ENCODE results near the gene RNF168. TPM values are rescaled to one million over a fixed set of nuclear protein-coding genes. Genes with fewer than 3 reads are reported as not detected.
"Not testable (repeated sequence)": the region's sequence is repeated elsewhere in the genome, so short reads cannot be mapped to it uniquely, and the experiment has no call there.

RNF168 gene, protein sequence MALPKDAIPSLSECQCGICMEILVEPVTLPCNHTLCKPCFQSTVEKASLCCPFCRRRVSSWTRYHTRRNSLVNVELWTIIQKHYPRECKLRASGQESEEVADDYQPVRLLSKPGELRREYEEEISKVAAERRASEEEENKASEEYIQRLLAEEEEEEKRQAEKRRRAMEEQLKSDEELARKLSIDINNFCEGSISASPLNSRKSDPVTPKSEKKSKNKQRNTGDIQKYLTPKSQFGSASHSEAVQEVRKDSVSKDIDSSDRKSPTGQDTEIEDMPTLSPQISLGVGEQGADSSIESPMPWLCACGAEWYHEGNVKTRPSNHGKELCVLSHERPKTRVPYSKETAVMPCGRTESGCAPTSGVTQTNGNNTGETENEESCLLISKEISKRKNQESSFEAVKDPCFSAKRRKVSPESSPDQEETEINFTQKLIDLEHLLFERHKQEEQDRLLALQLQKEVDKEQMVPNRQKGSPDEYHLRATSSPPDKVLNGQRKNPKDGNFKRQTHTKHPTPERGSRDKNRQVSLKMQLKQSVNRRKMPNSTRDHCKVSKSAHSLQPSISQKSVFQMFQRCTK
- 1 to 10 TPM; 5.3 to 5.7 TPM for polyA plus RNA-seq

DNA sequence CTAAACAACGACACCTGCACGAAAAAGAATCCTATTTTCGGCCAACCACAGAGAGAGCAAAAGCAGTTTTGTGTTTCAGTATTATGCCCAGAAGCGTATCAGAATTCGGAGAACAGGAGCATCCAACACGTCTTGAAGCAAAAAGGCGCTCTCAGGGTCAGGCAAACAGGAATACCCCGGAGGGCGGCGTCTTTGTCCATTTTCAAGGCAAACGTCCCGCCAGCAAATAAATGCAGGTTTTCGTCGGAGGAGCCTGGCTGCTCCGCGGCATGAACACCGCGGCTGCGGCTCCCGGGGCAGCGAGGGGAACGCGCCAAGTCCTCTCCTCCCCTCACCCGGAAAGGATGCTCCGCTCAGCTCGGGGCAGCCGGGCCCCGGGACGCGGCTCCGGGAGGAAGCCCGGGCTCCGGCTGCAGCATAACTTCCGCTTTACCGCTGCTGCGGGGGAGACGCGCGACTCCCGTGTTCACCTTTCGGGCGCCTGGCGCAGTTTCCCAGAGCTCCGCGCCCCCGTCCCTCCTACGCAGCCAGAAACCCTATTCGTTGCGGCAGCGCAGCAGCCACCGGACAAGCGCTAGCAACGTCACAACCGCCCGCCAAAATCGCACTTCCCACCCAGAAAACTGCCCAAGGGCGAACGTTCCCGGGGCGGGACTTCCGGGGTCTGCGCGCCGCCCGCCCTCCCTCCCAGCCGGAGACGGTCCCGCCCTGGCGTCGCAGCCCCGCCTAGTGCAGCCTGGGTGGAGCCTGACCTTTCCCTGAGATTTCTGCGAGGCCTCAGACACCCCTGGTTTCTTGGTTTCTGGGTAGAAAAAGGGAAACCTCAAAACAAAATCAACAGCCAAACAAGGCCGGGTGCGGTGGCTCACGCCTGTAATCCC lies at the start of gene RNF168:
Gene RNF168, minus strand, starts transcription at position 573 of the 881 bp plus-strand sequence. CDS start 595 bp downstream, outside the sequence.
- H3K9me3 ChIP-seq (ENCODE audit: control insufficient read depth in 2 of 2, insufficient read depth in 1 of 2, low read depth in 1 of 2, low read length in 1 of 2): no peaks in the 10 kb centered on the region
- no peaks in the 10 kb centered on the region for H3K27me3 ChIP-seq (ENCODE audit: control insufficient read depth in 1 of 2, insufficient read depth in 2 of 2, low read length in 2 of 2)
- peak within 1 kb of the TSS; percentile 97 to 99 for H3K27ac ChIP-seq (ENCODE audit: low read depth in 2 of 2, low read length in 1 of 2)
- peak within 1 kb of the TSS; percentile 77 to 88 for H3K4me3 ChIP-seq (ENCODE audit: low read depth in 1 of 2, low read length in 2 of 2)
- H3K4me1 ChIP-seq (ENCODE audit: control insufficient read depth in 2 of 2, insufficient read depth in 2 of 2, low read length in 1 of 2): peaks cover 2% of the 10 kb centered on the region in 2 donors
- H3K36me3 ChIP-seq (ENCODE audit: control insufficient read depth in 2 of 2, insufficient read depth in 2 of 2, low read length in 1 of 2): no peaks in the 10 kb centered on the region
- 0 to 1% methylated on average over 59 to 75 of the region's 75 CpGs for WGBS, 2 donors

DNA sequence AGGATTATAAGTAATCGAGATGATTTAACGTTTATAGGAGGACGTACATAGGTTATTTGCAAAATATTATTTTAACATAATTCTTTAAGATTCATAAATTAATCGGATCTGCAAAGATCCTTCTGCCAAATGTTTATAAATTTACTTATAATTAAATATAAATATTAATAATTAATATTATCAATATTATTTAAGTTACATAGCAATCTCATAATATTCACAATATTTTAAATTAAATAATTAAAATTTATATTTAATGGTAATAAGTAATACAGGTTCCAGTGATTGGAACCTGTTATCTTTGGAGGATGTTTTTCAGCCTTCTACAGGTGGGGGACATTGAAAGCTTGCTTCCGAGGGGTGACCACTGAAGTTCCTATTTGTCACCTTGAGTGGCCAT lies 48.7 kb upstream of the RNF168 start:
- Histone ChIP-seq H3K27ac (ENCODE audit: low read depth in 2 of 2, low read length in 1 of 2) (no peak overlapping the region), H3K27me3 (ENCODE audit: control insufficient read depth in 1 of 2, insufficient read depth in 2 of 2, low read length in 2 of 2) (no peaks in the 10 kb centered on the region), H3K36me3 (ENCODE audit: control insufficient read depth in 2 of 2, insufficient read depth in 2 of 2, low read length in 1 of 2) (no peaks in the 10 kb centered on the region), H3K4me3 (ENCODE audit: low read depth in 1 of 2, low read length in 2 of 2) (no peak overlapping the region), H3K4me1 (ENCODE audit: control insufficient read depth in 2 of 2, insufficient read depth in 2 of 2, low read length in 1 of 2) (no peaks in the 10 kb centered on the region), H3K9me3 (ENCODE audit: control insufficient read depth in 2 of 2, insufficient read depth in 1 of 2, low read depth in 1 of 2, low read length in 1 of 2) (peaks cover 0 to 2% of the 10 kb centered on the region in 2 donors)
- 93 to 96% methylated on average over 5 of the region's 5 CpGs for WGBS, 2 donors

DNA sequence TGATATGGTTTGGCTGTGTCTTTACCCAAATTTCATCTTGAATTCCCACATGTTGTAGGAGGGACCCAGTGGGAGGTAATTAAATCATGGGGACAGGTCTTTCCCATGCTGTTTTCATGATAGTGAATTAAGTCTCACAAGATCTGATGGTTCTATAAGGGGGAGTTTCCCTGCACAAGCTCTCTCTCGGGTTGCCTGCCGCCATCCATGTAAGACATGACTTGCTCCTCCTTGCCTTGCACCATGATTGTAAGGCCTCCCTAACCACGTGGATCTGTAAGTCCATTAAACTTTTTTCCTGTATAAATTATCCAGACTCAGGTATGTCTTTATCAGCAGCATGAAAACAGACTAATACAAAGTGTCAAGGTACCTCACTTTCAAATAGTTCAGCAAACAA lies 46.6 kb upstream of the RNF168 start:
- not testable (repeated sequence) for H3K4me3 ChIP-seq (ENCODE audit: low read depth in 1 of 2, low read length in 2 of 2); H3K36me3 ChIP-seq (ENCODE audit: control insufficient read depth in 2 of 2, insufficient read depth in 2 of 2, low read length in 1 of 2); H3K9me3 ChIP-seq (ENCODE audit: control insufficient read depth in 2 of 2, insufficient read depth in 1 of 2, low read depth in 1 of 2, low read length in 1 of 2); H3K27me3 ChIP-seq (ENCODE audit: control insufficient read depth in 1 of 2, insufficient read depth in 2 of 2, low read length in 2 of 2); H3K27ac ChIP-seq (ENCODE audit: low read depth in 2 of 2, low read length in 1 of 2); H3K4me1 ChIP-seq (ENCODE audit: control insufficient read depth in 2 of 2, insufficient read depth in 2 of 2, low read length in 1 of 2)
- WGBS, 2 donors: 81 to 83% methylated on average over 3 of the region's 3 CpGs

DNA sequence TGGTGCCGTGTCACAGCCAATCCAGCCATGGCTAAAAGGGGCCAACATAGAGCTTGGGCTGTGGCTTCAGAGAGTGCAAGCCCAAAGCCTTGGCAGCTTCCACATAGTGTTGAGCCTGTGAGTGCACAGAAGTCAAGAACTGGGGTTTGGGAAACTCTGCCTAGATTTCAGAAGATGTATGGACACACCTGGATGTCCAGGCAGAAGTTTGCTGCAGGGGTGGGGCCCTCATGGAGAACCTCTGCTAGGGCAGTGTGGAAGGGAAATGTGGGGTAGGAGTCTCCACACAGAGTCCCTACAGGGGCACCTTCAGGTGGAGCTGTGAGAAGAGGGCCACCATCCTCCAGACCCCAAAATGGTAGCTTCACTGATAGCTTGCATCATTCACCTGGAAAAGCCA lies 45.7 kb upstream of the RNF168 start:
- H3K27me3 ChIP-seq (ENCODE audit: control insufficient read depth in 1 of 2, insufficient read depth in 2 of 2, low read length in 2 of 2); H3K27ac ChIP-seq (ENCODE audit: low read depth in 2 of 2, low read length in 1 of 2); H3K4me1 ChIP-seq (ENCODE audit: control insufficient read depth in 2 of 2, insufficient read depth in 2 of 2, low read length in 1 of 2); H3K36me3 ChIP-seq (ENCODE audit: control insufficient read depth in 2 of 2, insufficient read depth in 2 of 2, low read length in 1 of 2); H3K9me3 ChIP-seq (ENCODE audit: control insufficient read depth in 2 of 2, insufficient read depth in 1 of 2, low read depth in 1 of 2, low read length in 1 of 2); H3K4me3 ChIP-seq (ENCODE audit: low read depth in 1 of 2, low read length in 2 of 2): not testable (repeated sequence)
- 100% methylated on average over 1 of the region's 1 CpG for WGBS, 2 donors

DNA sequence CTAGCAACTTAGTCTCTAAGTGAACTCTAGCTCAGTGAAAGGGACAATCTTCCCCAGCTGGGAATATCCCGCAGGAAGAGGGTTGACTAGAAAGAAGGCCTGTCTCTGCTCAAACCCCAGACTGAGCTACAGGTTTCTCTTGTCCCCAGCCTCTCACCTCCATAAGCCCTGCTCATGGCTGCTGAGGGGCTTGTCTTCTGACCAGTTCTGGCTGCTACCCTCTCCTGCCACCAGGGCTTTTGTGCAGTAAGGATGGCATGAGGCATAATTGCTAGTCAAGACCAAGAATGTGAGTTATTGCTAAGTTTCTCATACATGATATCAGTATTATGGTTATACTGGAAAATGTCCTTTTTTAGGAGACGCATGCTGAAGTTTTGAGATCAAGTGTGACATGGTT lies 43.5 kb upstream of the RNF168 start:
- H3K9me3 ChIP-seq (ENCODE audit: control insufficient read depth in 2 of 2, insufficient read depth in 1 of 2, low read depth in 1 of 2, low read length in 1 of 2): peaks cover 0 to 2% of the 10 kb centered on the region in 2 donors
- no peaks in the 10 kb centered on the region for H3K36me3 ChIP-seq (ENCODE audit: control insufficient read depth in 2 of 2, insufficient read depth in 2 of 2, low read length in 1 of 2)
- no peak overlapping the region for H3K4me3 ChIP-seq (ENCODE audit: low read depth in 1 of 2, low read length in 2 of 2)
- no peaks in the 10 kb centered on the region for H3K4me1 ChIP-seq (ENCODE audit: control insufficient read depth in 2 of 2, insufficient read depth in 2 of 2, low read length in 1 of 2)
- no peak overlapping the region for H3K27ac ChIP-seq (ENCODE audit: low read depth in 2 of 2, low read length in 1 of 2)
- H3K27me3 ChIP-seq (ENCODE audit: control insufficient read depth in 1 of 2, insufficient read depth in 2 of 2, low read length in 2 of 2): no peaks in the 10 kb centered on the region
- 88 to 94% methylated on average over 2 of the region's 2 CpGs for WGBS, 2 donors

DNA sequence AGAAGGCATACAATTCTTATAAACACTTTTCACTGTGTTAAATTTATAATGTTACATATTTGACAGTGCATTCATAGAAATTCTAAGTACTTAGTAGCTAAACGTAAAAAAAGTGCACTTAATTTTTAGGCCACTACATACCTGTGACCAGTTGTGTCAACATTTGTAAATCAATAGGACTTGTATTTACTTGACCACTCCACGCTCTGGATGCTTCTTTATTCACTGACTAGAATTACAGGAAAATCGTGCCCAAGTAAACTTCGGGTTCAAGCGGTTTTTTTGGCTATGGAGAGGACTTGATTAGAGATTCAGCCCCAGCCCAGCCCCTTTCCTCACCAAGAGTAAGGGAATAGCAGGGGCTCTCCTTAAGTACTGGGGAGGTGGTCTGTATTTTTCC lies 43.0 kb upstream of the RNF168 start:
- Histone ChIP-seq H3K9me3 (ENCODE audit: control insufficient read depth in 2 of 2, insufficient read depth in 1 of 2, low read depth in 1 of 2, low read length in 1 of 2) (peaks cover 0 to 2% of the 10 kb centered on the region in 2 donors), H3K36me3 (ENCODE audit: control insufficient read depth in 2 of 2, insufficient read depth in 2 of 2, low read length in 1 of 2) (no peaks in the 10 kb centered on the region), H3K4me3 (ENCODE audit: low read depth in 1 of 2, low read length in 2 of 2) (no peak overlapping the region), H3K27ac (ENCODE audit: low read depth in 2 of 2, low read length in 1 of 2) (no peak overlapping the region), H3K27me3 (ENCODE audit: control insufficient read depth in 1 of 2, insufficient read depth in 2 of 2, low read length in 2 of 2) (no peaks in the 10 kb centered on the region), H3K4me1 (ENCODE audit: control insufficient read depth in 2 of 2, insufficient read depth in 2 of 2, low read length in 1 of 2) (no peaks in the 10 kb centered on the region)
- 48 to 58% methylated on average over 5 of the region's 5 CpGs for WGBS, 2 donors

DNA sequence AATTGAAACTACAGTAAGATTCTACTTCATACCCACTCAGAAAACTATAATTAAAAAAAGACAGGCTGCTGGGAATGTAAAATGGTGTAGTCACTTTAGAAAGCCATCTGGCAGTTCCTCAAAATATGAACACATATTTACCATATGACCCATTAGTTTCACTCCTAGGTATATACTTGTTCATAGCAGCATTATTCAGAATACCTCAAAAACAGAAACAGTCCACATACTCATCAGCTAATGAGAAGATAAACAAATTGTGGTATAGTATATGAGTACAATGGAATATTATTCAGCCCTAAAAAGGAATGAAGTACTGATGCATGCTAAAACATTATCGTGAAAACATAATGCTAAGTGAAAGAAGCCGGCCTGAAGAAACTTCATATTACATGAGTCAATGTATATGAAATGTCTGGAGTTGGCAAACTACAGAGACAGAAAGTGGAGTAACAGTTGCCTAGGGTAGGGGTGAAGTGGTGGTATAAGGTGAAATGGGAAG lies 41.0 kb upstream of the RNF168 start:
- peaks cover 0 to 2% of the 10 kb centered on the region in 2 donors for H3K9me3 ChIP-seq (ENCODE audit: control insufficient read depth in 2 of 2, insufficient read depth in 1 of 2, low read depth in 1 of 2, low read length in 1 of 2)

DNA sequence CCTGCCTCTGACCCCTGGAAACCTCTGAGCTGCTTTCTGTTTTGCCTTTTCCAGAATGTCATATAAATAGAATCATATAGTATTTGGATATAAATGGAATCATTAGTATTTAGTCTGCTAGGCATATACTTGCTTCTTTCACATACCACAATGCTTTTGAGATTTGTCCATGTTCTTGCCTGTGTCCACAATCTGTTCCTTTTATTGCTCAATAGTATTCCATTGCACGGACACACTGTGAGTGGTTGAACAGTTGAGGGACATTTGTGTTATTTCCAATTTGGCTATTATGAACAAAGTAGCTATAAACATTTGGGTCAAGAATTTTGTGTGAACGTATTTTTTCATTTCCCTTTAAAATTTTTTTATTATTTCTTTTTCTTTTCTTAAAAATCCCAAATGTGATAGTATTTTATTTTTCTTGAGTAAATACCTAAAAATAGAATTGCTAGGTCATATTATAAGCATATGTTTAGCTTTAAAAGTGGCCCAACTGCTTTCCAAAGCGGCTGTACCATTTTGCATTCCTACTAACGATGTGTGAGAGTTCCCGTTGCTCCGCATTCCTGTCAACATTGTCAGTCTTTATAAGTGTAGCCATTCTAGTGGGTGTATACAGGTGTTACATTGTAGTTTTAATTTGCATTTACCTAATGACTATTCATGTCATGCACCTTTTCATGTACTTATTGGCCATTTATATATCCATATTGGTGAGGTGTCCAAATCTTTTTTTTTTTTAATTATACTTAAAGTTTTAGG lies 38.3 kb upstream of the RNF168 start:
- Histone ChIP-seq H3K9me3 (ENCODE audit: control insufficient read depth in 2 of 2, insufficient read depth in 1 of 2, low read depth in 1 of 2, low read length in 1 of 2) (no peaks in the 10 kb centered on the region), H3K4me3 (ENCODE audit: low read depth in 1 of 2, low read length in 2 of 2) (no peak overlapping the region), H3K27ac (ENCODE audit: low read depth in 2 of 2, low read length in 1 of 2) (no peak overlapping the region), H3K27me3 (ENCODE audit: control insufficient read depth in 1 of 2, insufficient read depth in 2 of 2, low read length in 2 of 2) (no peaks in the 10 kb centered on the region), H3K36me3 (ENCODE audit: control insufficient read depth in 2 of 2, insufficient read depth in 2 of 2, low read length in 1 of 2) (no peaks in the 10 kb centered on the region), H3K4me1 (ENCODE audit: control insufficient read depth in 2 of 2, insufficient read depth in 2 of 2, low read length in 1 of 2) (peaks cover 0 to 2% of the 10 kb centered on the region in 2 donors)
- WGBS, 2 donors: 84 to 85% methylated on average over 6 of the region's 6 CpGs

More for the DNA sequence above, 41.0 kb upstream of the RNF168 start:
- Histone ChIP-seq H3K36me3 (ENCODE audit: control insufficient read depth in 2 of 2, insufficient read depth in 2 of 2, low read length in 1 of 2) (no peaks in the 10 kb centered on the region), H3K4me1 (ENCODE audit: control insufficient read depth in 2 of 2, insufficient read depth in 2 of 2, low read length in 1 of 2) (no peaks in the 10 kb centered on the region), H3K27me3 (ENCODE audit: control insufficient read depth in 1 of 2, insufficient read depth in 2 of 2, low read length in 2 of 2) (no peaks in the 10 kb centered on the region), H3K27ac (ENCODE audit: low read depth in 2 of 2, low read length in 1 of 2) (no peak overlapping the region), H3K4me3 (ENCODE audit: low read depth in 1 of 2, low read length in 2 of 2) (no peak overlapping the region)
- WGBS, 2 donors: 94 to 97% methylated on average over 2 of the region's 2 CpGs
